Measurements from ENCODE around the gene MFSD1. TPM values are rescaled to one million over a fixed set of nuclear protein-coding genes. Genes with fewer than 3 reads are reported as not detected.

Gene MFSD1
- total and polyA plus RNA-seq, 2 of the 4 experiments (the other 2 are of a cell fraction): 50.4 to 64.2 TPM

DNA sequence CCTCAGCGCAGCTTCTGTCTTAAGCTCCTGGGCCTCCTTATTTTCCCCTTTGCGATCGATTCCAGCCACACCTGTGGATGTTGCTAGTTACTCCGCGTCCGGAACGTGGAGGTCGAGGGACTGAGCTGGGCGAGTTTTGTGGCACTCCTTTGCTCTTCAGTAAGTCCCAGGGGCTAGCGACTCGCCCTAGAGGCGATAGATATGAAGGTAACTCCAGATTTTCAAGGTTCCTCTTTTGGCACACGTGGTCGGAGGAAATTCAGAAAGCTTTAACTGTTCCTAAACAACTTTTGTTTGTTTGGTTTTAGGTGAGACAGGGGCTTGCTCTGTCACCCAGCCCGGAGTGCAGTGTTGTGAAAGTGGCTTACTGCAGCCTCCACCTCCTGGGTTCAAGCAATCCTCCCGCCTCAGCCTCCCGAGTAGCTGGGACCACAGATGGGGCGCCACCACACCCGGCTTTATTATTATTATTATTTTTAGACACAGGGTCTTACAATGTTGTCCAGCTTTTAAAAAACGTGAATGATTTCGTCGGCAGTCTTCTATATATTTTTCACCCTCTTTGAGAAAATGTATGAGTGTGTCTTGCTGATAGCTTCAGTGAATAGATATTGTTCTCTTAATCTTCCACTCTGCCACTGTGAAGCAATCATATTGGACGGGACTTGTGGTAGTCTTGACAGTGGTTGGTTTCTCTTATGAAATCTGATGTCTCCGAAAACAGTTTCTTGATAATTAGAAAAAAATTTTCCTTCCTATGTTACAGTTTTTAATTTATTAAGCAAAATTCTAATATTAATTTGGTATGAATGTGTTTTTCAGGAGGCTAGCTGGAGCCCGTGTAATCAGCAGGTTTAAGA, 785 bp downstream of the MFSD1 start:
- in situ Hi-C loops (cut with MboI; ENCODE audit: low sequenced_read_pairs): no loop called here
- TSS peak; percentile 56 for BruUV-seq (replicated peaks)
- H3K79me1 ChIP-seq (ENCODE audit: low read depth in 1 of 2, low read length in 2 of 2): peaks cover 8 to 23% of the 10 kb centered on the region in 2 experiments; a peak in 3 of 4 replicates
- ChIA-PET POLR2A (ENCODE audit: unreplicated experiment) (interaction anchor here (0.6 kb wide), 1 partner anchor 13 kb away, joined by 5 read pairs; no protein-coding TSS in a partner anchor), CTCF (interaction anchor here (1.1 kb wide), 2 partner anchors 13 to 75 kb away, joined by 3 read pairs; no protein-coding TSS in a partner anchor)
- no peak overlapping the region; the same call in 2 of the 3 replicates for H2BK15ac ChIP-seq (ENCODE audit: low read depth, low read length)
- no peak overlapping the region for H2BK20ac ChIP-seq (ENCODE audit: low read depth, low read length)
- peak overlapping the region; percentile 81 to 90 for H4K8ac ChIP-seq (ENCODE audit: low read depth in 2 of 2, low read length in 2 of 2)
- H3K23ac ChIP-seq (ENCODE audit: low read depth, low read length): peak overlapping the region; percentile 90
- 0 out of 2 replicates have a peak overlapping the region, but pooled peaks have one; percentile 14 for H2BK120ac ChIP-seq (ENCODE audit: low read depth, low read length)
- ATAC-seq (ENCODE audit: low read depth) (peak; percentile 13), DNase-seq (peak; percentile 23)
- dilution Hi-C loops (cut with HindIII; ENCODE audit: low sequenced_read_pairs, unreplicated experiment): no loop called here
- H3K56ac ChIP-seq (ENCODE audit: extremely low read depth, insufficient read depth, low read length): peak overlapping the region; percentile 66; the same call in 1 of the 2 replicates
- H3K9ac ChIP-seq (ENCODE audit: low read depth, low read length): peak overlapping the region; percentile 76
- H4K20me1 ChIP-seq (ENCODE audit: insufficient read depth, low read length): no peaks in the 10 kb centered on the region
- WGBS, 2 experiments (ENCODE audit: extremely low coverage in 2 of 2, insufficient read length in 1 of 2): 2% methylated on average over 8 of the region's 25 CpGs; no CpG with 5 or more reads in 1 of the 2 experiments
- H3K27me3 ChIP-seq (ENCODE audit: control insufficient read depth, insufficient read depth, low read length): no peaks in the 10 kb centered on the region
- H2AK9ac ChIP-seq (replicated peaks; ENCODE audit: low read depth, low read length, poor library complexity): no peak overlapping the region
- TF ChIP-seq CEBPB (IDR thresholded peaks at IDR 0.05; ENCODE audit: low read depth, low read length): no peak
- TF ChIP-seq, protein P1, sequence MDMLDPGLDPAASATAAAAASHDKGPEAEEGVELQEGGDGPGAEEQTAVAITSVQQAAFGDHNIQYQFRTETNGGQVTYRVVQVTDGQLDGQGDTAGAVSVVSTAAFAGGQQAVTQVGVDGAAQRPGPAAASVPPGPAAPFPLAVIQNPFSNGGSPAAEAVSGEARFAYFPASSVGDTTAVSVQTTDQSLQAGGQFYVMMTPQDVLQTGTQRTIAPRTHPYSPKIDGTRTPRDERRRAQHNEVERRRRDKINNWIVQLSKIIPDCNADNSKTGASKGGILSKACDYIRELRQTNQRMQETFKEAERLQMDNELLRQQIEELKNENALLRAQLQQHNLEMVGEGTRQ (IDR thresholded peaks at IDR 0.05; ENCODE audit: low read depth, low read length): no peak
- TF ChIP-seq CHD1 (IDR thresholded peaks at IDR 0.05; ENCODE audit: low read depth, low read length): no peak
- no peak for TF ChIP-seq RCOR1 (IDR thresholded peaks at IDR 0.05; ENCODE audit: insufficient replicate concordance, low read length)
- TF ChIP-seq, protein P2, sequence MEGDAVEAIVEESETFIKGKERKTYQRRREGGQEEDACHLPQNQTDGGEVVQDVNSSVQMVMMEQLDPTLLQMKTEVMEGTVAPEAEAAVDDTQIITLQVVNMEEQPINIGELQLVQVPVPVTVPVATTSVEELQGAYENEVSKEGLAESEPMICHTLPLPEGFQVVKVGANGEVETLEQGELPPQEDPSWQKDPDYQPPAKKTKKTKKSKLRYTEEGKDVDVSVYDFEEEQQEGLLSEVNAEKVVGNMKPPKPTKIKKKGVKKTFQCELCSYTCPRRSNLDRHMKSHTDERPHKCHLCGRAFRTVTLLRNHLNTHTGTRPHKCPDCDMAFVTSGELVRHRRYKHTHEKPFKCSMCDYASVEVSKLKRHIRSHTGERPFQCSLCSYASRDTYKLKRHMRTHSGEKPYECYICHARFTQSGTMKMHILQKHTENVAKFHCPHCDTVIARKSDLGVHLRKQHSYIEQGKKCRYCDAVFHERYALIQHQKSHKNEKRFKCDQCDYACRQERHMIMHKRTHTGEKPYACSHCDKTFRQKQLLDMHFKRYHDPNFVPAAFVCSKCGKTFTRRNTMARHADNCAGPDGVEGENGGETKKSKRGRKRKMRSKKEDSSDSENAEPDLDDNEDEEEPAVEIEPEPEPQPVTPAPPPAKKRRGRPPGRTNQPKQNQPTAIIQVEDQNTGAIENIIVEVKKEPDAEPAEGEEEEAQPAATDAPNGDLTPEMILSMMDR (conservative IDR thresholded peaks at IDR 0.05; ENCODE audit: low read depth, low read length): no peak
- TF ChIP-seq RAD21 (IDR thresholded peaks at IDR 0.05; ENCODE audit: low read length): no peak
- peaks cover 2% of the 10 kb centered on the region; the same call in 1 of the 2 replicates for H3K4me1 ChIP-seq (ENCODE audit: control insufficient read depth, insufficient read depth, low read length)
- H4K91ac ChIP-seq (ENCODE audit: insufficient read depth, low read depth, low read length): peak overlapping the region; percentile 37; the same call in 1 of the 2 replicates
- H3K9me3 ChIP-seq (ENCODE audit: control insufficient read depth, insufficient read depth, low read length): no peaks in the 10 kb centered on the region
- H3K4ac ChIP-seq (ENCODE audit: low read depth, low read length): peak overlapping the region; percentile 94
- peak overlapping the region; percentile 70 for H3K14ac ChIP-seq (replicated peaks; ENCODE audit: low read depth, low read length)
- H3K18ac ChIP-seq (ENCODE audit: low read depth, low read length): no peak overlapping the region; the same call in 1 of the 2 replicates
- peaks cover 1% of the 10 kb centered on the region; the same call in 1 of the 2 replicates for H3K36me3 ChIP-seq (ENCODE audit: control insufficient read depth, insufficient read depth, low read length)
- 0 out of 2 replicates have a peak overlapping the region, but pooled peaks have one; percentile 4 for H2AK5ac ChIP-seq (ENCODE audit: low read depth, low read length)
- H3K27ac ChIP-seq (ENCODE audit: insufficient read depth, low read length): peak overlapping the region; percentile 43
- peak overlapping the region; percentile 12 for H2BK5ac ChIP-seq (ENCODE audit: low read depth, low read length, poor library complexity, severe bottlenecking)
- H4K5ac ChIP-seq (ENCODE audit: low read depth, low read length): peak overlapping the region; percentile 60
- intact Hi-C loops (cut with micrococcal nuclease): no loop called here
- peak overlapping the region; percentile 93 for H3K4me2 ChIP-seq (ENCODE audit: low read depth, low read length)
- peak overlapping the region; percentile 68 for H3K4me3 ChIP-seq (ENCODE audit: insufficient read depth, low read depth, low read length)
- H2AFZ ChIP-seq (replicated peaks; ENCODE audit: low read length, poor library complexity): peak overlapping the region; percentile 98
- H3K9me1 ChIP-seq (ENCODE audit: insufficient read depth, low read length): no peaks in the 10 kb centered on the region

Data from IMR-90 (cell line).